Retinal pigment epithelial cell (primary cell): ENCODE measurements around the gene SMG1.
"Not testable (repeated sequence)": the region's sequence is repeated elsewhere in the genome, so short reads cannot be mapped to it uniquely, and the experiment has no call there.

Experiments used
- DNase-seq: peaks from one replicate; pipeline ENCODE4 v3.0.0-alpha.2; 2010; ENCODE audit warnings: low read depth
- H3K4me3 ChIP-seq: 2 replicates; pipeline ENCODE4 v1.5.1; 2011; ENCODE audit warnings: mild to moderate bottlenecking, low read length, control low read depth, moderate library complexity
- TF ChIP-seq, protein P1 (sequence below): conservative IDR thresholded peaks from 2 replicates; pipeline ENCODE4 v1.5.1; 2011; ENCODE audit warnings: low read depth, low read length, control low read depth, inconsistent platforms

Gene SMG1

DNA sequence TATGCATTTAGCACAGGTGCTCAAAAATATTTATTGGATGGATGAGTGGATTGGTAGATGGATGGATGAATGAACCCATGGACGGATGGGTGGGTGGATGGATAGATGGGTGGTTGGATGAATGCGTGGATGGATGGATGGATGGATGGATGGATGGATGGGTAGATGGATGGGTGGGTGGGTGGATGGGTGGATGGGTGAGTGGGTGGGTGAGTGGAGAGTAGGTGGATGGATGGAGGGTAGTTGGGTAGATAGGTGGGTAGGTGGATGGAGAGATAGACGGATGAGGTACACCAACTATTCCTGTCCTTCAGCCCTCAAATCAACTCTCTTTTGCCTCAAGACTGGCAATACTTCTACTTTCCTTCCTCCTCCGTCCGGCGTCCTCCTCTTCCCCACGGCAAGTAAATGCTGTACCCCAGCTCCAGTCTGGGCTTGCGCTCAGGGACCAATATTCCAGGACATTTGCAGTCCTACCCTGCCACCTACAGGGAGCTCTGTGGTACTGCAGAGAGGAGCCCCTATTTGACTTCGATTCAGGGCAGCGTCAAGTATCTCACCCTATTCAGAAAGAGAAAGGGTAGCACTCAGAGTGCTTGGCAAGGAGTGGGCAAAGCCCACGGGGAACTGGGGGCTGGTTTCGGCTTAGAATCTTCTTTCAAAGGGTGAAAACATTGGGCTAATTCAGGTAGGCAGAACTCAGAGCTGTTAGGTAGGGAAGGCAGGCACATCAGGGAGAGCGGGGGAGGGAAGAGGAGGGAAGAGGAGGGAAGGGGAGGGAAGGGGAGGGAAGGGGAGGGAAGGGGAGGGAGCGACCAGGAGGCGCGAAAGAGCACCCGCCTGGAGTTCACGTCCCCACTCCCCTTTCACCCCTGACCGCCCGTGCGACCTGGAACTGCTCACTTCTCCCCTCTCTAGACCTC is 166.3 kb downstream of the SMG1 start:
- TF ChIP-seq, protein P1, sequence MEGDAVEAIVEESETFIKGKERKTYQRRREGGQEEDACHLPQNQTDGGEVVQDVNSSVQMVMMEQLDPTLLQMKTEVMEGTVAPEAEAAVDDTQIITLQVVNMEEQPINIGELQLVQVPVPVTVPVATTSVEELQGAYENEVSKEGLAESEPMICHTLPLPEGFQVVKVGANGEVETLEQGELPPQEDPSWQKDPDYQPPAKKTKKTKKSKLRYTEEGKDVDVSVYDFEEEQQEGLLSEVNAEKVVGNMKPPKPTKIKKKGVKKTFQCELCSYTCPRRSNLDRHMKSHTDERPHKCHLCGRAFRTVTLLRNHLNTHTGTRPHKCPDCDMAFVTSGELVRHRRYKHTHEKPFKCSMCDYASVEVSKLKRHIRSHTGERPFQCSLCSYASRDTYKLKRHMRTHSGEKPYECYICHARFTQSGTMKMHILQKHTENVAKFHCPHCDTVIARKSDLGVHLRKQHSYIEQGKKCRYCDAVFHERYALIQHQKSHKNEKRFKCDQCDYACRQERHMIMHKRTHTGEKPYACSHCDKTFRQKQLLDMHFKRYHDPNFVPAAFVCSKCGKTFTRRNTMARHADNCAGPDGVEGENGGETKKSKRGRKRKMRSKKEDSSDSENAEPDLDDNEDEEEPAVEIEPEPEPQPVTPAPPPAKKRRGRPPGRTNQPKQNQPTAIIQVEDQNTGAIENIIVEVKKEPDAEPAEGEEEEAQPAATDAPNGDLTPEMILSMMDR: peak; percentile 52
- not testable (repeated sequence) for DNase-seq, H3K4me3 ChIP-seq

DNA sequence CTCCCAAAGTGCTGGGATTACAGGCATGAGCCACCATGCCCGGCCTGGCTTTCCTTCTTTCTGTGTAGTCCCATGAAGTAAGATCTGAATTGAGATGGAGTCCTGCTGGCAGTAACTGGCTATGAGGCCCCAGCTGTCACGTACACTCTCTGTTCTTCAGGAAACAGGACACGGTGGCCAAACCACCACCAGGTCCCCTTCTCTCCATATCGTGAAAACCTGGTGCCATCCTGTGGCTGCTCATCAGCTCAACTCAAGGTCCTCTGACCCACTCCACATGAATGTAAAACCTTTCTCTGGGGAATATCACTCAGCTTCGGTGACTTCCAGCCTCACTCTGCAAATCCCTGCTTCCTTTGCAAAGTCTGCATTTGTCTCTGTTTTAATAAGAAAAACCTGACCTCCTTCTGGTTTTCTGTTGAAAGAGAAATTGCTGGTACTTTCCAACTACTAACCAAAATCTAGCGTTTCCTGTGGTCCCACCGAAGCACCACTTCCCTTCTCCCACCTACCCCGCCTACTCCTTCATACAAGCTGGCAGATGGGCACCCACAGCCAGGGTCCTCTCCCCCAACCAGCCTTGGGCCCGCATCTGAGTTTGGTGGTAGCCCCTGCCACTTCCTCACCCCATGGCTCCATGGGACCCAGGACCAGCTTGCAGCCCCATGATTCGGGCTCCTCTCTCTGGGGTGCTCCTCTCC is 168.1 kb downstream of the SMG1 start:
- DNase-seq, H3K4me3 ChIP-seq: not testable (repeated sequence)

DNA sequence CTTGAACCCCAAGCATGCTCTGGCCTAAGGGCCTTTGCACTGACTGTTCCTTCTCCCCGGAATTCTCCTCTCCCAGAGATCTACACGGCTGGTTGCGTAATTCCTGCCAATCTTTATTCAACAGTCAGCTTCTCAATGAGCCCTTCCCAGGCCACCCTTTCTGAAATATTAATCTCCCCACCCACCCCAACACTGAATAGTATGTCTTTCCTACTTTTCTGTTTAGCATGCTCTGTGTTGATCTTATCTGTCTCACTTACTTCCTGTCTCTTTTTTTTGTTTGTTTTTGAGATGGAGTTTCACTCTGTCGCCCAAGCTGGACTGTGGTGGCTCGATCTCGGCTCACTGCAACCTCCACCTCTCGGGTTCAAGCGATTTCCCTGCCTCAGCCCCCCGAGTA is 169.6 kb downstream of the SMG1 start:
- H3K4me3 ChIP-seq, DNase-seq: not testable (repeated sequence)
